Endothelial cell (in vitro differentiated cells): Measurements from ENCODE around the gene CNKSR3. TPM values are rescaled to one million over a fixed set of nuclear protein-coding genes. Genes with fewer than 3 reads are reported as not detected.

ENCODE experiments used
- DNase-seq: peaks from one replicate; pipeline ENCODE4 v3.0.0; 2021; ENCODE audit warnings: low spot score
- H3K27ac Mint-ChIP-seq: one replicate; pipeline ENCODE4 v1.8.0; 2021; ENCODE audit warnings: mixed read lengths, inconsistent platforms; ENCODE audit not compliant: unreplicated experiment
- H3K27me3 Mint-ChIP-seq: one replicate; pipeline ENCODE4 v1.8.0; 2021; ENCODE audit warnings: mild to moderate bottlenecking, moderate library complexity, mixed read lengths, inconsistent platforms; ENCODE audit not compliant: unreplicated experiment
- H3K36me3 Mint-ChIP-seq: one replicate; pipeline ENCODE4 v1.8.0; 2021; ENCODE audit warnings: mild to moderate bottlenecking, low read depth, mixed read lengths, inconsistent platforms; ENCODE audit not compliant: unreplicated experiment
- H3K4me1 Mint-ChIP-seq: one replicate; pipeline ENCODE4 v1.8.0; 2021; ENCODE audit warnings: mild to moderate bottlenecking, mixed read lengths, inconsistent platforms; ENCODE audit not compliant: unreplicated experiment
- H3K4me3 Mint-ChIP-seq: one replicate; pipeline ENCODE4 v1.8.0; 2021; ENCODE audit warnings: mild to moderate bottlenecking, mixed read lengths, inconsistent platforms; ENCODE audit not compliant: unreplicated experiment
- H3K9me3 Mint-ChIP-seq: one replicate; pipeline ENCODE4 v1.8.0; 2021; ENCODE audit warnings: mixed read lengths, inconsistent platforms; ENCODE audit not compliant: unreplicated experiment
- CTCF ChIP-seq: fragments of 200-600 bp; sonication (generic); IDR thresholded peaks from one replicate; pipeline ENCODE4 v1.5.0; 2021; ENCODE audit warnings: antibody characterized with exemption; ENCODE audit not compliant: unreplicated experiment
- total RNA-seq: library from RNA; stranded (reverse); fragmentation: NEBNext Ultra II Directional; extraction: Animal tissue kit (Norgen Biotek cat#: 25700); gene quantifications from one replicate; pipeline ENCODE4 v1.2.1, GENCODE V29; 2021; ENCODE audit not compliant: unreplicated experiment

The CNKSR3 gene
- total RNA-seq, 1 donor from 2014 or later, result 9.7 TPM

- Mint-ChIP-seq H3K27me3 (no peaks in the 10 kb centered on the region), H3K4me3 (no peak overlapping the region), H3K9me3 (no peaks in the 10 kb centered on the region), H3K4me1 (peaks cover 17% of the 10 kb centered on the region), H3K27ac (no peak overlapping the region), H3K36me3 (peaks cover 16% of the 10 kb centered on the region)
- no peak for TF ChIP-seq CTCF
- DNase-seq, result no peak
These were observed 75.8 kb downstream of the CNKSR3 start for GRCh38 chr6:154434662-154435061.

DNA sequence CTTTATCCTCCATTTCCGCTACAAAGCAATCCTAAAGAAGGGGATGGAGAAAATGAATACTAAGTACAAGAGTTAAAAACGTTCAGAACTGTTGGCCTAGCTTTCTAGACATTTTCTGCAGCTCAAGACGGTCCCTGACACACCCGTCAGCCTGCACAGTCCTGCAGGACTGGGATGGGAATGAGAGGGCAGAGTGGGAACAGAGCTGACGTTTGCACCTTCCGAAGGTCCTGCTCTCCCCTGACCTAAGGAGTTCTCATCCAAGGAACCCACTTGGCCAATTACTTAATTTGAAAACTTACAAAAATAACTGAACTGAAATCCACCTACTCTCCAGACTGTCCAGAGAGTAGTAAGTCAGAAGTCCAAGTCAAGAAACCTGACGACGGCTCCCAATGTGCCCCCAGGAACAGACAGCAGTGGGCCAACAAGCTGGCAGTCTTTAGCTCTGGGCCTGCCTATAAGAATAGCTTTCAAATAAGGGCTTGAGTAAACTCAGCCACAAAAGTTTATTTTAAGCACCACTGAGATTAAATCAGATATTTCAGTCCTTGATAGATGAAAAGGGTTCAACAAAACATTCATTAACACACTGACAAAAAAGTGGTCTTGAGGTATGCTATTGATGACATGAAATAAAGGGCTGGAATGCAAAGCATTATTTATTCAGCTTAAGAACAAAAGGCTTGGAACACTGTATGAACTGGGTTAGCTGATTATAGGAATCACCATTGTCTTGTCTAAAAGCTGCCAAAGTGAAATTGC, 76.8 kb downstream of the CNKSR3 start:
- Mint-ChIP-seq H3K27ac (peak overlapping the region; percentile 20), H3K27me3 (no peaks in the 10 kb centered on the region), H3K4me1 (peaks cover 17% of the 10 kb centered on the region), H3K9me3 (no peaks in the 10 kb centered on the region), H3K36me3 (peaks cover 11% of the 10 kb centered on the region), H3K4me3 (no peak overlapping the region)
- DNase-seq, result no peak
- TF ChIP-seq CTCF, result no peak

DNA sequence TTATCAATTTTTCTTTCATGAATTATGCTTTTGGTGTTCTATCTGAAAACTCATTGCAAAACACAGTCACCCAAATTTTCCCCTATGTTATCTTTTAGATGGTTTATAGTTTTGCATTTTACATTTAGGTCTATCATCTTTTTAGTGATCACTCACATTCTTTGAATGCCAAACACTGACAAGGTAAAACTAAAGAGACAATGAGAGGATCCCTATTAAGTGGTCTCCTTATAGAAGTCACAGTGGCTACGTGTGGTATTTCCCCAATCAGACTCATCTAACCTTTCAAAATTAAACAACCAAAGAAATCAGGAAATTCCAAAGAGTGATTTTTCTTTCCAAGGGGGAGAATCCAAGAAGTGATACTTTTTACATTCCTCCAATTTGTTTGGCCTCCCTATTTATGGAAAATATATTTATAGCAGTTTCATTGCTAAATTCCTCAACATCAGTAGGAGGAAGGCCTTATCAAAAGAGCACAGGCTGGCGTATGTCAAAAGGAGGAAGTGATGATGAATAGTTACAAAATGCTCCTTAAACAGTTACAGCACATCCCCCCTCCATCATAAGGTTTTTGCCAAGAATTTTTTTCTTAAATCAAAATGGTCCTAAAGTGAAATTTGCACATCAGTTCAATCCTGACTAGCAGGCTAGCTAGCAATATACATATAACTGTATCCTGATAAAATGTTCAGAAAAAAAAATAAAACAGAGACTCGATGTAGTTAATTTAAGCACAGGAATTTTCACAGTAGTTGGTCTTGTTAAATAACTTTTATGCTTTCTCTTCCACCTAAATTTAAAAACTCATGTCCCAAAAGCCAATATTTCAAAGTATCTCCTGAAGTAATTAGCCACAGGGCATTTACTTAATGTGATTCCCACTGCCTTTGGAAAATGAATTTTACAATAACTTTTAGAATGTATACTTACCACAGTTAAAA, 77.7 kb downstream of the CNKSR3 start:
- H3K4me3 Mint-ChIP-seq, result no peak overlapping the region
- peak overlapping the region; percentile 70 for H3K27ac Mint-ChIP-seq
- no peaks in the 10 kb centered on the region for H3K9me3 Mint-ChIP-seq
- no peak for DNase-seq
- TF ChIP-seq CTCF, result no peak
- H3K36me3 Mint-ChIP-seq, result peaks cover 11% of the 10 kb centered on the region
- no peaks in the 10 kb centered on the region for H3K27me3 Mint-ChIP-seq
- H3K4me1 Mint-ChIP-seq, result peaks cover 17% of the 10 kb centered on the region

- Mint-ChIP-seq H3K4me1 (peaks cover 26% of the 10 kb centered on the region), H3K36me3 (peaks cover 23% of the 10 kb centered on the region), H3K27ac (no peak overlapping the region), H3K27me3 (no peaks in the 10 kb centered on the region), H3K4me3 (no peak overlapping the region), H3K9me3 (no peaks in the 10 kb centered on the region)
- no peak for TF ChIP-seq CTCF
- no peak for DNase-seq
These were observed 80.0 kb downstream of the CNKSR3 start for GRCh38 chr6:154430481-154430919.

- Mint-ChIP-seq H3K27ac (no peak overlapping the region), H3K27me3 (no peaks in the 10 kb centered on the region), H3K9me3 (no peaks in the 10 kb centered on the region), H3K4me3 (no peak overlapping the region), H3K36me3 (peaks cover 20% of the 10 kb centered on the region), H3K4me1 (peaks cover 26% of the 10 kb centered on the region)
- no peak for TF ChIP-seq CTCF
- DNase-seq, result no peak
These were observed 80.8 kb downstream of the CNKSR3 start for GRCh38 chr6:154429711-154430110.
